ENCODE data around the gene OPTN. TPM values are rescaled to one million over a fixed set of nuclear protein-coding genes. Genes with fewer than 3 reads are reported as not detected.
A peak's percentile ranks its signal among the peaks of the same experiment; 100 is the strongest.

OPTN gene
- total and polyA plus RNA-seq, 2 experiments from 2014 or later = 48.7 to 79.4 TPM

DNA sequence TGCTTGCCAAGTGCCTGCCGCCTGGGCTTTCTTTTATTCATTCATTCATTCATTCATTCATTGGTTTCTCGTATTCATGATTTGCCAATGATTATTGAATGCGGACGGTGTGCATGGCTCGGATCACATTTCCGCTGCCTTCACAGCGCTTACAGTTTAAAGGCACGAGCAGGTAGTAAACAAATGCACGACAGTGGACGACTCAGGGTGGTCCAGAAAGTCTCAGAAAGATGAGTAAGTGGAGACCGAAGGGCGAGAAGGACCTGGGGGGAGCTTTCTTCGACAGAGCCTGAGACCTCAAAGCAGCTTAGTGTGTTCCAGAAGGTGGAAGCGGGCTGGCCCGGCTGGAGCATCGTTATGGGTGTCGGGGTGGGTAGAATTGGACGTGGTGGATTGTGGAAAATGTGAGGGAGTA, 61.9 kb downstream of the OPTN start:
- Histone ChIP-seq H3K4me2 (peak overlapping the region; percentile 85), H3K36me3 (replicated peaks; ENCODE audit: insufficient read depth, low read depth) (no peaks in the 10 kb centered on the region), H3K27me3 (no peaks in the 10 kb centered on the region), H3K9me2 (replicated peaks; ENCODE audit: insufficient read depth) (no peaks in the 10 kb centered on the region), H2AFZ (no peak overlapping the region), H3K27ac (no peak overlapping the region), H4K20me1 (ENCODE audit: insufficient read depth, poor library complexity, severe bottlenecking) (no peaks in the 10 kb centered on the region), H3K79me2 (no peaks in the 10 kb centered on the region), H3K9me3 (ENCODE audit: low read depth) (no peaks in the 10 kb centered on the region), H3K4me1 (ENCODE audit: insufficient read depth) (no peaks in the 10 kb centered on the region), H3K4me3 (peak overlapping the region; percentile 18)
- WGBS (ENCODE audit: low lambda C conversion rate, missing lambda C conversion rate) = 4% methylated on average over 18 of the region's 18 CpGs
- no peak for DNase-seq (ENCODE audit: low spot score)
- TF ChIP-seq, protein P1, sequence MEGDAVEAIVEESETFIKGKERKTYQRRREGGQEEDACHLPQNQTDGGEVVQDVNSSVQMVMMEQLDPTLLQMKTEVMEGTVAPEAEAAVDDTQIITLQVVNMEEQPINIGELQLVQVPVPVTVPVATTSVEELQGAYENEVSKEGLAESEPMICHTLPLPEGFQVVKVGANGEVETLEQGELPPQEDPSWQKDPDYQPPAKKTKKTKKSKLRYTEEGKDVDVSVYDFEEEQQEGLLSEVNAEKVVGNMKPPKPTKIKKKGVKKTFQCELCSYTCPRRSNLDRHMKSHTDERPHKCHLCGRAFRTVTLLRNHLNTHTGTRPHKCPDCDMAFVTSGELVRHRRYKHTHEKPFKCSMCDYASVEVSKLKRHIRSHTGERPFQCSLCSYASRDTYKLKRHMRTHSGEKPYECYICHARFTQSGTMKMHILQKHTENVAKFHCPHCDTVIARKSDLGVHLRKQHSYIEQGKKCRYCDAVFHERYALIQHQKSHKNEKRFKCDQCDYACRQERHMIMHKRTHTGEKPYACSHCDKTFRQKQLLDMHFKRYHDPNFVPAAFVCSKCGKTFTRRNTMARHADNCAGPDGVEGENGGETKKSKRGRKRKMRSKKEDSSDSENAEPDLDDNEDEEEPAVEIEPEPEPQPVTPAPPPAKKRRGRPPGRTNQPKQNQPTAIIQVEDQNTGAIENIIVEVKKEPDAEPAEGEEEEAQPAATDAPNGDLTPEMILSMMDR (IDR thresholded peaks at IDR 0.05; ENCODE audit: poor library complexity) = no peak
- no peak for TF ChIP-seq EZH2phosphoT487 (IDR thresholded peaks at IDR 0.05; ENCODE audit: low read depth, severe bottlenecking, unreplicated experiment)
- TF ChIP-seq EZH2 (IDR thresholded peaks at IDR 0.05; ENCODE audit: borderline replicate concordance) = no peak

DNA sequence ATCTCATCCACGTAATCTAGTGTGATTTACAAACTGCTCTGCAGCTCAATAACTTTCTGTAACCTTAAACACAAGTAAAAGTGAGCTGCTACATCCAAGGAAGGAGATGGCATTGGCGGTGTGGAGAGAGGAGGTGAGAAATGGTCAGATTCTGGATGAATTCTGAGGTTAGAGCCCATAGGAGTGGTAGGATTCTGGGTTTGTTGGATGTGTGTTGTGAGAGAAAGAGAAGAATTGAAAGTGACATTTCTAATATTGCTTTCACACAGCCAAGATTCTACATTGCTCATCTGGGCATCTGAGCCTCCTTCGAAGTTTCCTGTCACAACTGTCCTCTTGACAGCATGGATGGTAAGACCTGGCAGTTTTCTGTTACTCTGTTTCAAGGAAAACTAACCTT, 63.9 kb downstream of the OPTN start:
- Histone ChIP-seq H3K4me1 (ENCODE audit: insufficient read depth) (no peaks in the 10 kb centered on the region), H3K27ac (no peak overlapping the region), H3K4me2 (no peak overlapping the region), H3K4me3 (no peak overlapping the region), H4K20me1 (ENCODE audit: insufficient read depth, poor library complexity, severe bottlenecking) (no peaks in the 10 kb centered on the region), H3K79me2 (no peaks in the 10 kb centered on the region), H3K9me2 (replicated peaks; ENCODE audit: insufficient read depth) (no peaks in the 10 kb centered on the region), H3K27me3 (no peaks in the 10 kb centered on the region), H2AFZ (no peak overlapping the region), H3K36me3 (replicated peaks; ENCODE audit: insufficient read depth, low read depth) (no peaks in the 10 kb centered on the region), H3K9me3 (ENCODE audit: low read depth) (no peaks in the 10 kb centered on the region)
- DNase-seq (ENCODE audit: low spot score) = no peak
- TF ChIP-seq EZH2phosphoT487 (IDR thresholded peaks at IDR 0.05; ENCODE audit: low read depth, severe bottlenecking, unreplicated experiment) = no peak
- 92% methylated on average over 3 of the region's 3 CpGs for WGBS (ENCODE audit: low lambda C conversion rate, missing lambda C conversion rate)

DNA sequence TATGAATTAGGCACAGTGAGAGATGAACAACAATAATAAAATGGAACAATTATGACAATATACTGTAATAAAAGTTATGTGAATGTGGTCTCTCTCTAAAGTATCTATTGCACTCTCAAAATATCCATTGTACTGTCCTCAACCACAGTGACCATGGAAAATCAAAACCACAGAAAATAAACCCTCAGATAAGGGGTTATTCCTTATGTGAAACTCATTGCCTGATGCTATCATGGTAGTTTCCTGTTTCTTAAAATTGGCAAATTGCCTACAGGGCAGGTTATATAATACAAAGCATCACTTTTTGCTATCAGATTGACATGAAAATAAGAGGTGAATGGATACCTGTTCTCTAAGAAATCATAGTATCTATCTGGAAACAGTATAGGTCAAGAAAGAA, 65.2 kb downstream of the OPTN start:
- H3K9me3 ChIP-seq (ENCODE audit: low read depth) = no peaks in the 10 kb centered on the region
- H3K4me3 ChIP-seq = no peak overlapping the region
- H3K9me2 ChIP-seq (replicated peaks; ENCODE audit: insufficient read depth) = no peaks in the 10 kb centered on the region
- H3K27ac ChIP-seq = no peak overlapping the region
- H3K79me2 ChIP-seq = no peaks in the 10 kb centered on the region
- DNase-seq (ENCODE audit: low spot score) = no peak
- TF ChIP-seq EZH2 (IDR thresholded peaks at IDR 0.05; ENCODE audit: borderline replicate concordance) = no peak
- no peak overlapping the region for H2AFZ ChIP-seq
- H3K4me2 ChIP-seq = no peak overlapping the region
- no peaks in the 10 kb centered on the region for H4K20me1 ChIP-seq (ENCODE audit: insufficient read depth, poor library complexity, severe bottlenecking)
- no peaks in the 10 kb centered on the region for H3K4me1 ChIP-seq (ENCODE audit: insufficient read depth)
- H3K27me3 ChIP-seq = no peaks in the 10 kb centered on the region
- no peaks in the 10 kb centered on the region for H3K36me3 ChIP-seq (replicated peaks; ENCODE audit: insufficient read depth, low read depth)

DNA sequence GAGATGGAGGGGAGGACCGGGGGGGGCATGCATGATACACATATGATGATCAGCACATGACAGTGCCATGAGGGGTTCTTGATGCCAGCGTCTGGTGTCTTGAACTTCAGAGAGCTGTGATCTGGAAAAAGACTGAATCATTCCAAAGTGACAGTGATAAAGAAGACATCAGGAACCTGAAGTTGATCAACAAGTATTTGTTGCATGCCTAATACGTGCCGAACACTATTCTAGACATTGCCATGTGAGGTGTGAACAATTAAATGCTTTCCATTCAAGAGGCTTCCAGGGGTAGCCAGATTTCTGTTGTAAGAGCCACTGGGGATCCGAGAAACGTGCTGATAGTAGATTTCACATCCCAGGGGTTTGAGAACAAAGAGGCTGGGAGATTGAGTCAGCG, 67.6 kb downstream of the OPTN start:
- Histone ChIP-seq H3K27ac (no peak overlapping the region), H3K27me3 (no peaks in the 10 kb centered on the region), H3K9me2 (replicated peaks; ENCODE audit: insufficient read depth) (no peaks in the 10 kb centered on the region), H2AFZ (no peak overlapping the region), H4K20me1 (ENCODE audit: insufficient read depth, poor library complexity, severe bottlenecking) (no peaks in the 10 kb centered on the region), H3K4me3 (no peak overlapping the region), H3K4me1 (ENCODE audit: insufficient read depth) (no peaks in the 10 kb centered on the region), H3K4me2 (no peak overlapping the region), H3K79me2 (no peaks in the 10 kb centered on the region), H3K9me3 (ENCODE audit: low read depth) (no peaks in the 10 kb centered on the region), H3K36me3 (replicated peaks; ENCODE audit: insufficient read depth, low read depth) (no peaks in the 10 kb centered on the region)
- no peak for TF ChIP-seq EZH2 (IDR thresholded peaks at IDR 0.05; ENCODE audit: borderline replicate concordance)
- TF ChIP-seq, protein P1 (IDR thresholded peaks at IDR 0.05; ENCODE audit: poor library complexity) = no peak
- no peak for TF ChIP-seq EZH2phosphoT487 (IDR thresholded peaks at IDR 0.05; ENCODE audit: low read depth, severe bottlenecking, unreplicated experiment)
- 93% methylated on average over 7 of the region's 7 CpGs for WGBS (ENCODE audit: low lambda C conversion rate, missing lambda C conversion rate)
- DNase-seq (ENCODE audit: low spot score) = no peak

Measured in hepatocyte (in vitro differentiated cells).